ENCODE data around the gene TLE1. TPM values are rescaled to one million over a fixed set of nuclear protein-coding genes. Genes with fewer than 3 reads are reported as not detected.

The TLE1 gene
- total and polyA plus RNA-seq, 2 donors (not counting 1 experiment from before 2014, with no cell fraction given) = 33.5 to 80.3 TPM

Small RNA genes within 50 kb of the gene (small RNA-seq; reads per million reads assigned to genes)
- gene RNU6-1035P (ENCODE audit: insufficient read length, low read depth, low replicate concordance) = not detected

Other genes with a start within 250 kb of the TLE1 start
- not detected in 2 replicates for gene SPATA31D4, start 238.9 kb upstream of the TLE1 start, total RNA-seq
- gene SPATA31D4, start 238.9 kb upstream of the TLE1 start, polyA plus RNA-seq = not detected in 2 replicates